T47D (cell line): ENCODE data around the gene YRDC.

ENCODE experiments used
- DNase-seq, 2 experiments: peaks; one replicate each; pipeline versions ENCODE4 v3.0.0 to v3.0.0-alpha.2; 2011 to 2012; ENCODE audit warnings: low read depth in 1 of 2, low spot score in 1 of 2
- JUND ChIP-seq: IDR thresholded peaks from 2 replicates; pipeline ENCODE4 v1.6.1; 2012; ENCODE audit warnings: low read depth
- in situ Hi-C: cut with HindIII; loops from 2 replicates; pipeline ENCODE4 v1.10.0; 2016; ENCODE audit warnings: low sequenced_read_pairs, low pct_unique_long_range_greater_than_20kb

The YRDC gene

DNA sequence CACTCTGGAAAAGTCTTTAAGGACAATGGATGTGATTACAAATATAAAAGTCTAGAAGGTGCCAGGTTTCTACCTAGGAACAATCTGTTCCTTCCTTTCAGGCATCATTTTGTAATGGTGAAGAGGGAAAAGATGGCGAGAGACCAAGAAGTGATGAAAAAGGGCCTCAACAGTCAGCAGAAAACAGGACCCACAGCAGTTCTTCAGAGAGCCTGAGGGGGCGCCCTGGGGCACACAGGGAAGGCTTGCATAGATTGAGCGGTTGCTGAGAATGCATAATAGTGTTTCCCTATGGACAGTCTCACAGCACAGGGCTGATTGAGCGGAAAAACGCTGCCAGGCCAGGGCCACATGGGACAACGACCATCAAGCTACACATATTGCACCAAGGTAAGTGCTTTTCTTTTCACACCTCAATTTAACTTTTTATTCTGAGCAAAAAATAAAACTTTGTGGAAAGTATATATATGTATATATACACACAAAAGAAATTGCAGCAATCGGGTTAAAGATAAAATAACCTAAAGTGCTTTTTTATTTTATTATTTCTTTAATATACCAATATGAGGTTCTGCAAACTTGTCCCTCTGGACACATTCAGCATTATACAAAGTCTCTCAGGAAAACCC lies 3.1 kb upstream of the YRDC start:
- no peak for TF ChIP-seq JUND
- in situ Hi-C loops, result no loop called here
- peak in 1 of 2 experiments; percentile 82 for DNase-seq

DNA sequence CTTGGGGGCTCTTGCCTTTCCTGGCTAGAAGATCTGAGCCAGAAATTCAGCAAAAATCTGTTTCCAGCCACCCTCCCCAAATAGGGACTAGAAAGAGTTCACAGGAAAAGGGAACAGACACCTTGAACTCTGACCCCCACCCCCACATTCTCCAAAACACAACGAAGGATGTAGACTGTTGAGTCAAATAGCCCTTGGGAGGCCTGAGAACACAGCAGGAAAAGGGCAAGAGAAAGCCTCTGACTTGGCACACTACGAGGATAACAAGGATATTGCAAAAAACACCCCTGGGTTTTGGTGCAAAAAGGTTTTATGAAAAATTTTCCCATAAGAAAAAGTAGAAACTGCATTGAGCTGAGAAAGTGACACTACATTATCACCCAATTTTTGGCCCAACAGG lies 1.9 kb upstream of the YRDC start:
- TF ChIP-seq JUND, result no peak
- DNase-seq, result no peak
- in situ Hi-C loops, result no loop called here

DNA sequence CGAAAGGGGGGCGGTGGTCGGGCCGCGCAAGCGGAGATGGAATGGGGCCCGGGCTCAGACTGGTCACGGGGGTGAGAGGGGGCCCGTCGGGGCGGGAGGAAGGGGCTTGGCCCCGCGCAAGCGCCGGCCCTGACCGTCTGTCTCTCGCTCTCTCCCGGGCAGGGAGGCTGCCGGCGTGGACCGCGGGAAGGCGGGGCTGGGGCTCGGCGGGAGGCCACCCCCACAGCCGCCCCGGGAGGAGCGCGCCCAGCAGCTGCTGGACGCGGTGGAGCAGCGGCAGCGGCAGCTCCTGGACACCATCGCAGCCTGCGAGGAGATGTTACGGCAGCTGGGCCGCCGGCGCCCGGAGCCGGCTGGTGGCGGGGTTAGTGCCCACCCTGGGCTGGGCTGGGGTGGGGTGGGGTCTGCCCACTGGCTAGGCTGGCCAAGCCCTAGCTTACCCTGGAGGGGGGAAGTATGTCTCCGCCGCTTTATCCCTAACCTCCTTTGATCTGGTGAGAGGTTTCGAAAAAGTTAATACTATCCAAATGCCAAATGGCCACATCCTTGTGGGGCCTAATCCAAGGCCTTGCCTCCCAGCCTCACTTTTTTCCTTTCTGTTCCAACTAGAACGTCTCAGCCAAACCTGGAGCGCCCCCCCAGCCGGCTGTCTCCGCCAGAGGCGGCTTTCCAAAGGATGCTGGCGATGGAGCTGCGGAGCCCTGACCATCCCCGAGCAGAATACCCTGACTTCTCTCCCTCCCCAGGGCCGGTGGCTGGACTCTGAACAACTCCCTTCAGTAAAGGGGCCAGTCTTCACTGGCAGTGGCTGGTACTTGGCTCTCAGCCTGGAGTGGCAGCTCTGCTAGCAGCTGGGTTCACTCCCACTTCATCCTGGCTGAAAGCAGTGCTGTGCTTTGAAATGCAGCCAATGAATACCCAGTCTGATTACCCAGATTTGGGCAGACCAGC lies 636 bp upstream of the YRDC start:
- in situ Hi-C loops, result no loop called here
- DNase-seq, result peak; percentile 42 to 70
- TF ChIP-seq JUND, result no peak

DNA sequence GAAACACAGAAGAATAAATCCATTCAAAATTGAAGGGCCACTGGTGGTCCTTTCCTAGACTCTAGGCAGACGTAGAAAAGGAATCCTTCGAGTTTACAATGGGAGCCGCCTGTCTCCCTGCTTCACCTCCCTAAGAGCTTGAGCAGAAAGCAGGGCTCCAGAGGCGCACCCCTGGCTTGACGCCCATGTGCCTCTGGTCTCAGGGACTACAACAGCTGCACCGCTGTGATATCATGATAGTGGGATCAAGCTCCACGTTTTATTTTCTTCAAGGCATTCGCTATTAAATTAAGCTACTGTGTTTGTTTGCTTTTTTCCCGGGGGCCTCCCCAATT lies 821 bp downstream of the YRDC start:
- no peak for DNase-seq
- no peak for TF ChIP-seq JUND
- in situ Hi-C loops, result no loop called here

DNA sequence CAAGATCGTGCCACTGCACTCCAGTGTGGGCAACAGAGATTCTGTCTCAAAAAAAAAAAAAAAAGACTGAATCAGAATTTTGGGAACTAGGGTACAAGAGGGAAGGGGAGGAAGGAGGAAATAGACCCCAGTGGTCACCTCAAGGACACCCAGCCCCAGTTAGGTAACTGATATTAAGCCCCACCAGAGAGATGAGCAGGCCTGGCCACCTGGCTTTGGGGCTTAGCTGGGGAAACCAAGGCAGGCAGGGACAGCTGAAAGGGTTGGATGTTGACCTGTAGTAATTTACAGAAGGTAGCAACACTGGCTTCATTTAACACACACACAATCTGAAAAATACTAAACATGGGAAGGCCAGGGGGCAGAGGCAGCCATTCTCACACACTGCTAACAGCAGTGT lies 5.6 kb downstream of the YRDC start:
- in situ Hi-C loops, result no loop called here
- no peak for DNase-seq
- TF ChIP-seq JUND, result no peak

DNA sequence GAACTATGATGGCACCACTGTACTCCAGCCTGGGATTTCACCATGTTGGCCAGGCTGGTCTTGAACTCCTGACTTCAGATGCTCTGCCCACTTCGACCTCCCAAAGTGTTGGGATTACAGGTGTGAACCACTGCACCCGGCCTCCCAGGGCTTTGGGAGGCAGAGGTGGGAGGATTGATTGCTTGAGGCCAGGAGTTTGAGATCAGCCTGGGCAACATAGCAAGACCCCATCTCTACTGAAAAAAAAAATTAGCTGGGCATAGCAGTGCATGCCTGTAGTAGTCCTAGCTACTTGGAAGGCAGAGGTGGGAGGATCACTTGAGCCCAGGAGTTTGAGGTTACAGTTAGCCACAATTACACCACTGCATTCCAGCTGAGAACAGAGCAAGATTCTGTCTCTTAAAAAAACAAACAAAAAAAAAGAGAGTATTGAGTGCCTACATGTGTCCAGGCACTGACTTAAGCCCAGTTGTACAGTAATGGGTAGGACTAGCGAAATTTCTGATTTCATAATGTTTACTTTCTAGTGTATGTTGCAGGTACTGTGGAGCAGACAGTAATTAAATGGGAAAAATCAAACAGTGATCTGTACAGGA lies 10.2 kb downstream of the YRDC start:
- no peak for DNase-seq
- TF ChIP-seq JUND, result no peak
- in situ Hi-C loops, result no loop called here

DNA sequence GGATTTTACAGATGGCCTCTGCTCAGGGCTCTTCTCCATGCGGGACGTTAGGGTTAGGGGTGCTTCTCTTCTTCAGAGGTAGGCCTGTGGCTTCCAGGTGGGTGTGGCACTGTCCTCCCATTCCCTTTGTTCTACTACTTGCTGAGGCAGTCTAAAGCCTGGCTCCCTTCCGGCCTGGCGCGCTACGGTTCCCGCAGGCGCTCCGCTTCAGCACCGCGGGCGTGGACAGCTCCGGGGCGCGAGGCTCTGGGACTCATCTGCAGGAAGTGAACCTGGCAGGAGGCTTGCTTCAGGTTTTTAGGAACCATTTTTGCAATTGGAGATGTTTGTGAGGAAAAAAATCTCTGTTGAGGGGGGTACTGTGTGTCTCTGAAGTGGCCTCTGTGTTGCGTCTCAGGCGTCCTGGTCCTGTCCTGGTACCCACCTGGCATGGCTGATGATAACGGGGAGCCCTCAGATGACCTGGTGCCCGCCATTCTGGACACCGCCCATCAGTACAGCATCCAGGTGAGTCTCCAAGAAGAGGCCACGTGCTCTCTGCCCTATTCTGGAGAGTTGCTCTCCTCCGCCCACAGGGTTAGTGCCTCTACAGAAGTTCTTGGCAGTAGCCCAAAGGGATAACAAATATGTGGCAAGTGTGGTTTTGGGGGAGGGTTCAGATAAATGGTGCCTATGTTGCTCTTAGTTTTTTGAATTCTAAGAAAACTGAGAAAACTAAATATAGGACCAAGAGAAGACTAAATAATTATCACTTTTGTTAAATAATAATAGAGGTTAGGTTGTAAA lies 12.5 kb downstream of the YRDC start:
- in situ Hi-C loops, result no loop called here
- no peak for TF ChIP-seq JUND
- DNase-seq, result peak; percentile 54 to 67

DNA sequence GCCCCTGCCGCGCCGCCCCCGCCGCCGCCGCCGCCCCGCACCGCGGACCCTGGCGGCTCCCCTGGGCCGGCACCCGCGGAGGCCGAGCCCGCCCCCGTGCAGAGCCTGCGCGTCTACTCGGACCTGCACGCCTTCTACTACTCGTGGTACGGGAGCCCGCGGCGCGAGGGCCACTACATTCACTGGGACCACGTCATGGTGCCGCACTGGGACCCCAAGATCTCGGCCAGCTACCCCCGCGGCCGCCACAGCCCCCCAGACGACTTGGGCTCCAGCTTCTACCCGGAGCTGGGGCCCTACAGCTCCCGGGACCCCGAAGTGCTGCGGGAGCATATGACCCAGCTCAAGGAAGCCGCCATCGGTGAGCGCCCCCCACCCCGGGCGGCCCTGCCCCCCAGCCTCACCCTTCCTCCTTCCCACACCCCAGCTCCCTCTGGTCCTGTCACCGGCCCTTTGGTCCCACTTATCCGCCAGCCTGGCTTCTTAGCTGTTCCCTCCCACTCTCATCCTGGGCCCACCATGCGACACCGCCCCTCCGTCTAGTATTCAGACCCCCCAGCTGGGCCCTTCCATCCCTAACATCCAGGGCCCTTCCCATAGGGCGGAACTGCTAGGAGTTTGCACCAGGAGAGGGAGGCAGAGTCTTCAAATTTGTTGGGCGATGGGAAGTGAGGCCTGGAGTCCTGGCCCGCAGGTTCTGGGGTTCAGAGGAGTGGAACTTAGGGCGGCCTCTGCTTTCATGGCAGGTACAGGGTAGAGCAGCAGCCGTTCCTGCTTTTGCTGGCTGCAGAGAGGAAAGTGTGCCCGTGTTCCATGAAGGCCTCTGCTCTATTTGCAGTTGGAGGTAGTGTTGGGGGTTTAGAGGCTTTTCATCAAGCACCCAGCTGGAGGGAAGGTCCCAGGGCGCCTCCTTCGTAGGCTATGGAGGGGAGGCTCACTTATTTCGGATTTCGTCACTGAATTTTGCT lies 13.4 kb downstream of the YRDC start:
- in situ Hi-C loops, result no loop called here
- DNase-seq, result peak; percentile 30 to 31
- TF ChIP-seq JUND, result no peak

DNA sequence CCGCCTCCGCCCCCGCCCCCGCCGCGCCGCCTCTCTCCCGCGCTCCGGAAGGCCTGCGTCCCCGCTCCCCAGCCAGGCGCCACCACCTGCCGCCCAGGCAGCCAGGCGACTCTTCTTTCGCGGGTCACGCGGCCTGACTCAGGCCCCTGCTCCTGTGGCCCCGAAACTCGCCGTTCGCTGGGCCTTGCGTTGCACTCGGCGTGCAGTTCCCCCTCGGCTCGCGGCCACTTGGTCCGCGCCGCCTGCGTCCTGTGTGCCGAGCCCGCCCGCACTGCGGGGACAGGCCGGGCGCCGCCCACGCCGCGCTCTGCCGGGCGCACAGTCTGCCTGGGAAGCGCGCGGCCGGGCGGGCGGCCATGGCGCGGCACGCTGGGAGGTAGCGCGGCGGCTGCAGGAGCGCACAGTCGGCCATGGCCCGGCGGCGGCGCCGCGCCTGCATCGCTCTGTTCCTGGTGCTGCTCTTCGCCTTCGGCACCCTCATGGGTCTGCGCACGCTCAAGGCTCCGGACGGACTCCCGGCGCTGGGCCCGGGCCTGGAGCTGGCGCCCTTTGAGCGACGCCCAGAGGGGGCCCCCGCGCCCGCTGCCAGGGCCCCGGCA lies 14.1 kb downstream of the YRDC start, which contains the start of gene MANEAL:
MANEAL (plus strand) TSS at position 75 of the 599 bp plus-strand sequence; CDS start at position 411, 336 bp downstream.
- no peak for TF ChIP-seq JUND
- in situ Hi-C loops, result no loop called here
- peak; percentile 67 to 74 for DNase-seq

DNA sequence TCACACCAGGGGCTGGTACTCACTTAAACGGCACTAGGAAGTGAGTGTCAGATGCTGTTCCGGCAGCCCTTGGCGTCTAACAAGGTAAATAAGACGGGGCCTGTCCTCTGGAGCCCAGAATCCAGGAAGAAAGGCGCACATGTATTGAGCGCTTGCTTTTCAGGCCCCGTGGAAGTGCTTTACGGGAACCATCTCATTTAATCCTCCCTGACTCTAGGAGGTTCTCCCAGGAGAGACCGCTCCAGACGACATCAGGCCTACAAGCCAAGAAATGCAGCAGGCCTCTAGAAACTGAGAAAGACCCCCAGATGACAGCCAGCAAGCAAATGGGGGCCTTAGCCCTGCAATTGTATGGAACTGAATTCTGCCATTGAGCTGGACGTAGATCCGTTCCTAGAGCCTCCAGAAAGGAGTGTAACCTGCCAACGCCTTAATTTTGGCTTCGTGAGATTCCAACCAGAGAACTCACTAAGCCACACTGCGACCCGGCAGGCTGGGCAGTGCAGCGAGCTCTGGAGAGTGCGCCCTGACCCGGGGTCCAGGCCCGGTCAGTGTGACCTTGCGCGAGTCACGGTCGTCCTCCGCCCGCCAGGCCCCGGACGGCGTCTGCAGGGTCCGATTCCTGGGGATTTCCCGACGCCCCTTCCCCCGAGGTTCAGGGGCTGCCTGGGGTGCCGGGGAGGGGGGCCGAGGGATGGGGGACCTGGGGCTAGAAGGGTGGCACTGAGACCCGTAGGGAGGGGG lies 14.9 kb downstream of the YRDC start:
- in situ Hi-C loops, result no loop called here
- TF ChIP-seq JUND, result no peak
- DNase-seq, result peak in 1 of 2 experiments; percentile 26
